Colonic mucosa (tissue), 4 donors: ENCODE data around the gene FRA10AC1. TPM values are rescaled to one million over a fixed set of nuclear protein-coding genes. Genes with fewer than 3 reads are reported as not detected.

ENCODE experiments used
- DNase-seq: peaks from one replicate; pipeline ENCODE4 v3.0.0-alpha.2; 2020
- H3K27ac ChIP-seq: fragments of 200-600 bp; one replicate; pipeline ENCODE4 v1.8.0; 2021
- H3K27me3 ChIP-seq: fragments of 200-600 bp; one replicate; pipeline ENCODE4 v1.8.0; 2021
- H3K36me3 ChIP-seq: fragments of 200-600 bp; one replicate; pipeline ENCODE4 v1.8.0; 2021
- H3K4me1 ChIP-seq: fragments of 200-600 bp; one replicate; pipeline ENCODE4 v1.8.0; 2021; ENCODE audit warnings: mild to moderate bottlenecking
- H3K4me3 ChIP-seq: fragments of 200-600 bp; one replicate; pipeline ENCODE4 v1.8.0; 2021
- H3K9ac ChIP-seq, 2 donors: one replicate each; pipeline ENCODE4 v1.7.0; 2013; ENCODE audit warnings: control low read depth in 2 of 2, low read depth in 2 of 2, low read length in 2 of 2
- H3K9me3 ChIP-seq: fragments of 200-600 bp; one replicate; pipeline ENCODE4 v1.8.0; 2021
- CTCF ChIP-seq: fragments of 200-600 bp; IDR thresholded peaks from one replicate; pipeline ENCODE4 v1.8.0; 2022; ENCODE audit warnings: antibody characterized with exemption, mild to moderate bottlenecking
- intact Hi-C: fragments of 100-400 bp; cut with DNase I; formaldehyde crosslinking; loops from one replicate; pipeline ENCODE4 v1.14.1; 2022
- total RNA-seq, 2 donors: library from RNA; stranded (reverse); fragmentation: NEBNext Ultra II Directional in 1 of 2; extraction: Animal tissue kit (Norgen Biotek cat#: 25700) in 1 of 2; gene quantifications; one replicate each; pipeline ENCODE4 v1.2.1, GENCODE V29; 2021
- donor health status: healthy.
- donor health status: DM: no; HTN: no; CAD: no.
- donor health status: DM: no; HTN: no; CAD: no.

The FRA10AC1 gene
- total RNA-seq, 2 donors from 2014 or later = 13.5 to 19.4 TPM

GRCh38 chr10:93722550-93722949 lies 20.2 kb upstream of the FRA10AC1 start:
- no peak for DNase-seq
- Histone ChIP-seq H3K27ac (no peak overlapping the region), H3K4me3 (no peak overlapping the region), H3K9me3 (no peaks in the 10 kb centered on the region), H3K4me1 (no peaks in the 10 kb centered on the region), H3K27me3 (no peaks in the 10 kb centered on the region), H3K36me3 (no peaks in the 10 kb centered on the region), H3K9ac (no peak overlapping the region)
- intact Hi-C loops = no loop called here
- TF ChIP-seq CTCF = no peak

- no peaks in the 10 kb centered on the region for H3K27me3 ChIP-seq
- H3K9ac ChIP-seq = no peak overlapping the region
- no peak overlapping the region for H3K4me3 ChIP-seq
- H3K27ac ChIP-seq = no peak overlapping the region
- no peak for DNase-seq
- no peak for TF ChIP-seq CTCF
- no peaks in the 10 kb centered on the region for H3K36me3 ChIP-seq
- H3K4me1 ChIP-seq = no peaks in the 10 kb centered on the region
- intact Hi-C loops = no loop called here
- no peaks in the 10 kb centered on the region for H3K9me3 ChIP-seq
Observed at GRCh38 chr10:93719901-93720300, 17.5 kb upstream of the FRA10AC1 start.

GRCh38 chr10:93718937-93719725 lies 16.7 kb upstream of the FRA10AC1 start:
- H3K9ac ChIP-seq = no peak overlapping the region
- H3K36me3 ChIP-seq = no peaks in the 10 kb centered on the region
- H3K27me3 ChIP-seq = no peaks in the 10 kb centered on the region
- H3K27ac ChIP-seq = no peak overlapping the region
- DNase-seq = no peak
- no peak for TF ChIP-seq CTCF
- H3K4me1 ChIP-seq = no peaks in the 10 kb centered on the region
- no peak overlapping the region for H3K4me3 ChIP-seq
- no peaks in the 10 kb centered on the region for H3K9me3 ChIP-seq
- intact Hi-C loops = no loop called here

- Histone ChIP-seq H3K9ac (no peak overlapping the region), H3K9me3 (no peaks in the 10 kb centered on the region), H3K27me3 (no peaks in the 10 kb centered on the region), H3K36me3 (no peaks in the 10 kb centered on the region), H3K4me3 (no peak overlapping the region), H3K4me1 (no peaks in the 10 kb centered on the region), H3K27ac (no peak overlapping the region)
- TF ChIP-seq CTCF = no peak
- intact Hi-C loops = no loop called here
- no peak for DNase-seq
Observed at GRCh38 chr10:93716766-93717165, 14.4 kb upstream of the FRA10AC1 start.

- Histone ChIP-seq H3K27me3 (no peaks in the 10 kb centered on the region), H3K36me3 (no peaks in the 10 kb centered on the region), H3K4me3 (no peak overlapping the region), H3K9me3 (no peaks in the 10 kb centered on the region), H3K27ac (no peak overlapping the region), H3K4me1 (no peaks in the 10 kb centered on the region), H3K9ac (no peak overlapping the region)
- DNase-seq = no peak
- no peak for TF ChIP-seq CTCF
- intact Hi-C loops = no loop called here
Observed at GRCh38 chr10:93715345-93715744, 13.0 kb upstream of the FRA10AC1 start.
